ENCODE results near the gene TAS2R8.

GRCh38 chr12:10824957-10825356 is 17.9 kb upstream of the TAS2R8 start:
- TF ChIP-seq POLR2A (IDR thresholded peaks at IDR 0.05): no peak
- no peak for TF ChIP-seq CTCF (IDR thresholded peaks at IDR 0.05)
- no peak for TF ChIP-seq EP300 (IDR thresholded peaks at IDR 0.05)
- no peak for TF ChIP-seq POLR2AphosphoS5 (IDR thresholded peaks at IDR 0.05)
